MM.1S (cell line): ENCODE results near the gene CPAMD8.

Source experiments
- EZH2 ChIP-seq: fragments of 300-600 bp; sonication (generic); optimal IDR thresholded peaks from 2 replicates; pipeline ENCODE3; 2017; ENCODE audit warnings: low read depth, mild to moderate bottlenecking, antibody characterized with exemption, low read length, mixed read lengths
- EZH2phosphoT487 ChIP-seq: fragments of 300-600 bp; sonication (generic); IDR thresholded peaks from 2 replicates; pipeline ENCODE4 v1.6.1; 2018; ENCODE audit warnings: antibody characterized with exemption, low read length
- TF ChIP-seq, protein P1 (sequence below): fragments of 300-600 bp; sonication (generic); IDR thresholded peaks from 2 replicates; pipeline ENCODE4 v1.5.1; 2016; ENCODE audit warnings: antibody characterized with exemption, low read length, mixed read lengths

DNA sequence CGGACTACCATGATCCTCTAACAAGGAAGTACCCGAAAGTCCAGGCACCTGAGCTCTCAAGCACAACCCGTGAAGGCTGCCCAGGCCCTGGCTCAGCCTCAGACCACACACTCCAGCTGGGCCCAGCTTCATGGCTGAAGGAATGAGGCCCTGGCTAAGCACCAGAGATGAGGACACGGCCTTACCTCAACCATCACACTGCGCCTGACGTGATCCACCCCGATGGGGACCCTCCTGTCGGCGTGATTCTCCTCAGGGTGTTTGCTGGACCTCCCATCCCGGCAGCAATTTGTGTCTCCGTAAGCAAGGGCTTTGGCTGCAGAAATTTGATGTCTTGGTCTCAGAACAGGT is 81.3 kb downstream of the CPAMD8 start:
- TF ChIP-seq, protein P1, sequence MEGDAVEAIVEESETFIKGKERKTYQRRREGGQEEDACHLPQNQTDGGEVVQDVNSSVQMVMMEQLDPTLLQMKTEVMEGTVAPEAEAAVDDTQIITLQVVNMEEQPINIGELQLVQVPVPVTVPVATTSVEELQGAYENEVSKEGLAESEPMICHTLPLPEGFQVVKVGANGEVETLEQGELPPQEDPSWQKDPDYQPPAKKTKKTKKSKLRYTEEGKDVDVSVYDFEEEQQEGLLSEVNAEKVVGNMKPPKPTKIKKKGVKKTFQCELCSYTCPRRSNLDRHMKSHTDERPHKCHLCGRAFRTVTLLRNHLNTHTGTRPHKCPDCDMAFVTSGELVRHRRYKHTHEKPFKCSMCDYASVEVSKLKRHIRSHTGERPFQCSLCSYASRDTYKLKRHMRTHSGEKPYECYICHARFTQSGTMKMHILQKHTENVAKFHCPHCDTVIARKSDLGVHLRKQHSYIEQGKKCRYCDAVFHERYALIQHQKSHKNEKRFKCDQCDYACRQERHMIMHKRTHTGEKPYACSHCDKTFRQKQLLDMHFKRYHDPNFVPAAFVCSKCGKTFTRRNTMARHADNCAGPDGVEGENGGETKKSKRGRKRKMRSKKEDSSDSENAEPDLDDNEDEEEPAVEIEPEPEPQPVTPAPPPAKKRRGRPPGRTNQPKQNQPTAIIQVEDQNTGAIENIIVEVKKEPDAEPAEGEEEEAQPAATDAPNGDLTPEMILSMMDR: no peak
- no peak for TF ChIP-seq EZH2phosphoT487
- TF ChIP-seq EZH2: no peak
